Measurements from ENCODE around the gene IRF1. TPM values are rescaled to one million over a fixed set of nuclear protein-coding genes. Genes with fewer than 3 reads are reported as not detected.
A peak's percentile ranks its signal among the peaks of the same experiment; 100 is the strongest.
"Not testable (repeated sequence)": the region's sequence is repeated elsewhere in the genome, so short reads cannot be mapped to it uniquely, and the experiment has no call there.

Gene IRF1
- total and polyA plus RNA-seq, 5 donors from 2014 or later: 160 to 924 (median 190) TPM

GRCh38 chr5:132438267-132438645, 52.3 kb downstream of the IRF1 start:
- Mint-ChIP-seq H3K4me3 (peak overlapping the region; percentile 39 to 75 (median 66)), H3K27ac (peak overlapping the region; percentile 66 to 95 (median 91)), H3K36me3 (peaks cover 25% of the 10 kb centered on the region), H3K4me1 (peaks cover 15 to 88% (median 54%) of the 10 kb centered on the region in 4 donors)
- not testable (repeated sequence) for H3K36me3 ChIP-seq (ENCODE audit: control insufficient read depth, insufficient read depth, low read length); H3K27me3 ChIP-seq (ENCODE audit: control insufficient read depth, insufficient read depth, low read length); H3K9me3 Mint-ChIP-seq; DNase-seq; H3K9me3 ChIP-seq (ENCODE audit: control insufficient read depth in 2 of 2, low read length in 2 of 2); H3K27me3 Mint-ChIP-seq; ATAC-seq (ENCODE audit: low read depth in 2 of 2)
- Histone ChIP-seq H3K27ac (ENCODE audit: insufficient read depth, low read length, poor library complexity, severe bottlenecking) (peak overlapping the region; percentile 71), H3K4me3 (ENCODE audit: low read depth, low read length) (peak overlapping the region; percentile 66), H3K4me1 (ENCODE audit: control insufficient read depth, insufficient read depth, low read length, poor library complexity, severe bottlenecking) (peaks cover 53% of the 10 kb centered on the region)

- Mint-ChIP-seq H3K36me3 (peaks cover 25% of the 10 kb centered on the region), H3K4me3 (peak overlapping the region; percentile 39 to 75 (median 66)), H3K4me1 (peaks cover 20 to 88% (median 54%) of the 10 kb centered on the region in 4 donors), H3K9me3 (no peaks in the 10 kb centered on the region), H3K27me3 (no peaks in the 10 kb centered on the region), H3K27ac (peak overlapping the region; percentile 80 to 95 (median 91))
- peak overlapping the region; percentile 66 for H3K4me3 ChIP-seq (ENCODE audit: low read depth, low read length)
- ATAC-seq (ENCODE audit: low read depth in 2 of 2) (peak; percentile 83 to 87), DNase-seq (peak in 2 of 3 donors; percentile 44 to 87)
- peaks cover 55% of the 10 kb centered on the region for H3K4me1 ChIP-seq (ENCODE audit: control insufficient read depth, insufficient read depth, low read length, poor library complexity, severe bottlenecking)
- peak overlapping the region; percentile 71 for H3K27ac ChIP-seq (ENCODE audit: insufficient read depth, low read length, poor library complexity, severe bottlenecking)
- no peaks in the 10 kb centered on the region for H3K27me3 ChIP-seq (ENCODE audit: control insufficient read depth, insufficient read depth, low read length)
- no peaks in the 10 kb centered on the region for H3K9me3 ChIP-seq (ENCODE audit: control insufficient read depth in 2 of 2, low read length in 2 of 2)
- H3K36me3 ChIP-seq (ENCODE audit: control insufficient read depth, insufficient read depth, low read length): peaks cover 4% of the 10 kb centered on the region
These were observed 52.8 kb downstream of the IRF1 start for GRCh38 chr5:132437604-132438266.

- H3K9me3 Mint-ChIP-seq: no peaks in the 10 kb centered on the region
- DNase-seq (no peak), ATAC-seq (ENCODE audit: low read depth in 2 of 2) (no peak)
- Histone ChIP-seq H3K4me1 (ENCODE audit: control insufficient read depth, insufficient read depth, low read length, poor library complexity, severe bottlenecking) (peaks cover 55% of the 10 kb centered on the region), H3K27me3 (ENCODE audit: control insufficient read depth, insufficient read depth, low read length) (no peaks in the 10 kb centered on the region), H3K36me3 (ENCODE audit: control insufficient read depth, insufficient read depth, low read length) (peaks cover 7% of the 10 kb centered on the region), H3K9me3 (ENCODE audit: control insufficient read depth in 2 of 2, low read length in 2 of 2) (no peaks in the 10 kb centered on the region), H3K27ac (ENCODE audit: insufficient read depth, low read length, poor library complexity, severe bottlenecking) (peak overlapping the region; percentile 71), H3K4me3 (ENCODE audit: low read depth, low read length) (peak overlapping the region; percentile 1)
- H3K27me3 Mint-ChIP-seq: no peaks in the 10 kb centered on the region
- peak overlapping the region; percentile 91 to 95 (median 91) for H3K27ac Mint-ChIP-seq
- peaks cover 23% of the 10 kb centered on the region for H3K36me3 Mint-ChIP-seq
- peaks cover 24 to 88% (median 54%) of the 10 kb centered on the region in 4 donors for H3K4me1 Mint-ChIP-seq
- H3K4me3 Mint-ChIP-seq: peak overlapping the region in 3 of 4 donors; percentile 39 to 75 (median 68)
These were observed 53.6 kb downstream of the IRF1 start for GRCh38 chr5:132436936-132437335.

GRCh38 chr5:132435886-132436285, 54.7 kb downstream of the IRF1 start:
- Histone ChIP-seq H3K9me3 (ENCODE audit: control insufficient read depth in 2 of 2, low read length in 2 of 2) (no peaks in the 10 kb centered on the region), H3K4me3 (ENCODE audit: low read depth, low read length) (no peak overlapping the region), H3K27me3 (ENCODE audit: control insufficient read depth, insufficient read depth, low read length) (no peaks in the 10 kb centered on the region), H3K27ac (ENCODE audit: insufficient read depth, low read length, poor library complexity, severe bottlenecking) (no peak overlapping the region), H3K36me3 (ENCODE audit: control insufficient read depth, insufficient read depth, low read length) (peaks cover 9% of the 10 kb centered on the region), H3K4me1 (ENCODE audit: control insufficient read depth, insufficient read depth, low read length, poor library complexity, severe bottlenecking) (peaks cover 65% of the 10 kb centered on the region)
- DNase-seq: no peak
- H3K27ac Mint-ChIP-seq: peak overlapping the region in 2 of 3 donors; percentile 86 to 95
- ATAC-seq (ENCODE audit: low read depth in 2 of 2): no peak
- H3K4me3 Mint-ChIP-seq: no peak overlapping the region
- H3K4me1 Mint-ChIP-seq: peaks cover 30 to 90% (median 60%) of the 10 kb centered on the region in 4 donors
- no peaks in the 10 kb centered on the region for H3K9me3 Mint-ChIP-seq
- peaks cover 30% of the 10 kb centered on the region for H3K36me3 Mint-ChIP-seq
- no peaks in the 10 kb centered on the region for H3K27me3 Mint-ChIP-seq

GRCh38 chr5:132435447-132435846, 55.1 kb downstream of the IRF1 start:
- H3K4me3 Mint-ChIP-seq: no peak overlapping the region
- peaks cover 9% of the 10 kb centered on the region for H3K36me3 ChIP-seq (ENCODE audit: control insufficient read depth, insufficient read depth, low read length)
- peaks cover 70% of the 10 kb centered on the region for H3K4me1 ChIP-seq (ENCODE audit: control insufficient read depth, insufficient read depth, low read length, poor library complexity, severe bottlenecking)
- H3K9me3 ChIP-seq (ENCODE audit: control insufficient read depth in 2 of 2, low read length in 2 of 2): no peaks in the 10 kb centered on the region
- H3K4me1 Mint-ChIP-seq: peaks cover 33 to 91% (median 63%) of the 10 kb centered on the region in 4 donors
- peak overlapping the region; percentile 40 to 95 (median 86) for H3K27ac Mint-ChIP-seq
- H3K36me3 Mint-ChIP-seq: peaks cover 34% of the 10 kb centered on the region
- no peaks in the 10 kb centered on the region for H3K27me3 Mint-ChIP-seq
- H3K4me3 ChIP-seq (ENCODE audit: low read depth, low read length): no peak overlapping the region
- no peaks in the 10 kb centered on the region for H3K27me3 ChIP-seq (ENCODE audit: control insufficient read depth, insufficient read depth, low read length)
- DNase-seq: no peak
- H3K9me3 Mint-ChIP-seq: no peaks in the 10 kb centered on the region
- no peak overlapping the region for H3K27ac ChIP-seq (ENCODE audit: insufficient read depth, low read length, poor library complexity, severe bottlenecking)
- ATAC-seq (ENCODE audit: low read depth in 2 of 2): no peak

GRCh38 chr5:132434416-132435286, 55.9 kb downstream of the IRF1 start:
- ATAC-seq (ENCODE audit: low read depth in 2 of 2): no peak
- Histone ChIP-seq H3K4me1 (ENCODE audit: control insufficient read depth, insufficient read depth, low read length, poor library complexity, severe bottlenecking) (peaks cover 74% of the 10 kb centered on the region), H3K27me3 (ENCODE audit: control insufficient read depth, insufficient read depth, low read length) (no peaks in the 10 kb centered on the region), H3K27ac (ENCODE audit: insufficient read depth, low read length, poor library complexity, severe bottlenecking) (no peak overlapping the region), H3K36me3 (ENCODE audit: control insufficient read depth, insufficient read depth, low read length) (peaks cover 9% of the 10 kb centered on the region), H3K4me3 (ENCODE audit: low read depth, low read length) (no peak overlapping the region), H3K9me3 (ENCODE audit: control insufficient read depth in 2 of 2, low read length in 2 of 2) (no peaks in the 10 kb centered on the region)
- no peak for DNase-seq
- Mint-ChIP-seq H3K27ac (peak overlapping the region; percentile 68 to 98 (median 95)), H3K9me3 (no peaks in the 10 kb centered on the region), H3K36me3 (peaks cover 42% of the 10 kb centered on the region), H3K4me1 (peaks cover 33 to 92% (median 71%) of the 10 kb centered on the region in 4 donors), H3K4me3 (peak overlapping the region in 3 of 4 donors; percentile 41 to 56 (median 45)), H3K27me3 (no peaks in the 10 kb centered on the region)

- peak overlapping the region in 2 of 4 donors; percentile 55 to 57 for H3K4me3 Mint-ChIP-seq
- peaks cover 41 to 93% (median 79%) of the 10 kb centered on the region in 4 donors for H3K4me1 Mint-ChIP-seq
- no peak for DNase-seq
- no peaks in the 10 kb centered on the region for H3K9me3 Mint-ChIP-seq
- Histone ChIP-seq H3K36me3 (ENCODE audit: control insufficient read depth, insufficient read depth, low read length) (peaks cover 9% of the 10 kb centered on the region), H3K27me3 (ENCODE audit: control insufficient read depth, insufficient read depth, low read length) (no peaks in the 10 kb centered on the region), H3K9me3 (ENCODE audit: control insufficient read depth in 2 of 2, low read length in 2 of 2) (no peaks in the 10 kb centered on the region), H3K27ac (ENCODE audit: insufficient read depth, low read length, poor library complexity, severe bottlenecking) (no peak overlapping the region), H3K4me1 (ENCODE audit: control insufficient read depth, insufficient read depth, low read length, poor library complexity, severe bottlenecking) (peaks cover 74% of the 10 kb centered on the region), H3K4me3 (ENCODE audit: low read depth, low read length) (no peak overlapping the region)
- no peak for ATAC-seq (ENCODE audit: low read depth in 2 of 2)
- H3K36me3 Mint-ChIP-seq: peaks cover 44% of the 10 kb centered on the region
- H3K27me3 Mint-ChIP-seq: no peaks in the 10 kb centered on the region
- H3K27ac Mint-ChIP-seq: peak overlapping the region; percentile 48 to 98 (median 95)
These were observed 57.4 kb downstream of the IRF1 start for GRCh38 chr5:132433141-132433540.

All from CD4-positive, CD25-positive, alpha-beta regulatory T cell (primary cell).